Activated CD8-positive, alpha-beta T cell treated with anti-CD3 and anti-CD28 coated beads for 36 hours (primary cell): ENCODE results near the gene KCND3. TPM values are rescaled to one million over a fixed set of nuclear protein-coding genes. Genes with fewer than 3 reads are reported as not detected.

Experiments
- ATAC-seq: fragments of 200-7000 bp; cut with Tn5 transposase; one replicate; pipeline ENCODE4 v1.10.0; 2021; ENCODE audit warnings: mild to moderate bottlenecking, moderate library complexity
- CTCF ChIA-PET: fragments of 350-600 bp; sonication (Branson Sonifier 250); formaldehyde crosslinking; loops from one replicate; lab custom pipeline; 2021; ENCODE audit warnings: antibody characterized with exemption; lab: Charles Lee
- POLR2A ChIA-PET: fragments of 350-600 bp; sonication (Branson Sonifier 250); formaldehyde crosslinking; loops from one replicate; lab custom pipeline; 2021; ENCODE audit warnings: antibody characterized with exemption; lab: Charles Lee
- DNase-seq: peaks from one replicate; pipeline ENCODE4 v3.0.0-alpha.2; 2020
- H3K27ac Mint-ChIP-seq: one replicate; pipeline ENCODE4 v1.8.0; 2021; ENCODE audit warnings: mild to moderate bottlenecking, mixed read lengths
- H3K27me3 Mint-ChIP-seq: one replicate; pipeline ENCODE4 v1.8.0; 2021; ENCODE audit warnings: mixed read lengths
- H3K36me3 Mint-ChIP-seq: one replicate; pipeline ENCODE4 v1.8.0; 2021; ENCODE audit warnings: low read depth, mixed read lengths
- H3K4me1 Mint-ChIP-seq: one replicate; pipeline ENCODE4 v1.8.0; 2021; ENCODE audit warnings: low read depth, mixed read lengths
- H3K4me3 Mint-ChIP-seq: one replicate; pipeline ENCODE4 v1.8.0; 2021; ENCODE audit warnings: mild to moderate bottlenecking, moderate library complexity, mixed read lengths
- H3K9me3 Mint-ChIP-seq: one replicate; pipeline ENCODE4 v1.8.0; 2021; ENCODE audit warnings: mixed read lengths
- CTCF ChIP-seq: fragments of 200-600 bp; IDR thresholded peaks from one replicate; pipeline ENCODE4 v1.8.0; 2022; ENCODE audit warnings: antibody characterized with exemption, mild to moderate bottlenecking
- intact Hi-C: fragments of 100-400 bp; cut with micrococcal nuclease; formaldehyde crosslinking; loops from one replicate; pipeline ENCODE4 v1.10.0; 2022
- total RNA-seq, 2 experiments: library from RNA; stranded (reverse); gene quantifications; one replicate each; pipeline ENCODE4 v1.2.3, GENCODE V29; 2021

KCND3 gene
- total RNA-seq, 2 experiments from 2014 or later, result not detected

- ATAC-seq (no peak), DNase-seq (no peak)
- Mint-ChIP-seq H3K36me3 (peaks cover 12% of the 10 kb centered on the region), H3K4me1 (peaks cover 16% of the 10 kb centered on the region), H3K27ac (no peak overlapping the region), H3K27me3 (no peaks in the 10 kb centered on the region), H3K9me3 (no peaks in the 10 kb centered on the region), H3K4me3 (no peak overlapping the region)
- intact Hi-C loops, result no loop called here
- ChIA-PET CTCF (interaction anchor here (0.7 to 2.3 kb wide), 3 partner anchors 11 to 370 kb away, joined by 3 to 8 read pairs (median 7); no protein-coding TSS in a partner anchor), POLR2A (no interaction called here)
- TF ChIP-seq CTCF, result no peak
These were observed 218.6 kb downstream of the KCND3 start for GRCh38 chr1:111770916-111771315.

- ATAC-seq (peak; percentile 55), DNase-seq (peak; percentile 66)
- peaks cover 16% of the 10 kb centered on the region for H3K4me1 Mint-ChIP-seq
- H3K9me3 Mint-ChIP-seq, result no peaks in the 10 kb centered on the region
- intact Hi-C loops, result no loop called here
- peaks cover 22% of the 10 kb centered on the region for H3K36me3 Mint-ChIP-seq
- TF ChIP-seq CTCF, result peak; percentile 78
- no peaks in the 10 kb centered on the region for H3K27me3 Mint-ChIP-seq
- no peak overlapping the region for H3K4me3 Mint-ChIP-seq
- CTCF ChIA-PET, result interaction anchor here (0.7 to 5.4 kb wide), 42 partner anchors 9 to 739 kb away, joined by 3 to 40 read pairs (median 4); partner anchors contain the start of genes DDX20, INKA2 and WDR77
- POLR2A ChIA-PET, result interaction anchor here (1.9 kb wide), 1 partner anchor 15 kb away, joined by 4 read pairs; no protein-coding TSS in a partner anchor
- no peak overlapping the region for H3K27ac Mint-ChIP-seq
These were observed 219.8 kb downstream of the KCND3 start for GRCh38 chr1:111769517-111770146.

- Mint-ChIP-seq H3K4me3 (no peak overlapping the region), H3K9me3 (no peaks in the 10 kb centered on the region), H3K4me1 (peaks cover 16% of the 10 kb centered on the region), H3K36me3 (peaks cover 27% of the 10 kb centered on the region), H3K27ac (no peak overlapping the region), H3K27me3 (no peaks in the 10 kb centered on the region)
- ATAC-seq (peak; percentile 58), DNase-seq (no peak)
- ChIA-PET POLR2A (interaction anchor here (0.6 to 1.9 kb wide), 3 partner anchors 14 to 514 kb away, joined by 3 to 4 read pairs (median 3); no protein-coding TSS in a partner anchor), CTCF (interaction anchor here (0.6 to 5.4 kb wide), 26 partner anchors 8 to 601 kb away, joined by 3 to 40 read pairs (median 8); partner anchors contain the start of genes DDX20, INKA2 and WDR77)
- intact Hi-C loops, result no loop called here
- TF ChIP-seq CTCF, result no peak
These were observed 220.8 kb downstream of the KCND3 start for GRCh38 chr1:111768625-111769024.

GRCh38 chr1:111768023-111768422 is 221.4 kb downstream of the KCND3 start:
- ChIA-PET CTCF (interaction anchor here (0.6 to 5.4 kb wide), 22 partner anchors 11 to 601 kb away, joined by 3 to 40 read pairs (median 8); partner anchors contain the start of genes DDX20, INKA2 and WDR77), POLR2A (interaction anchor here (0.6 to 2.7 kb wide), 3 partner anchors 12 to 514 kb away, joined by 3 to 13 read pairs (median 3); partner anchors contain the start of gene DDX20)
- no peak overlapping the region for H3K27ac Mint-ChIP-seq
- peaks cover 29% of the 10 kb centered on the region for H3K36me3 Mint-ChIP-seq
- no peak for TF ChIP-seq CTCF
- ATAC-seq, result no peak
- H3K27me3 Mint-ChIP-seq, result no peaks in the 10 kb centered on the region
- H3K9me3 Mint-ChIP-seq, result no peaks in the 10 kb centered on the region
- DNase-seq, result no peak
- no peak overlapping the region for H3K4me3 Mint-ChIP-seq
- intact Hi-C loops, result no loop called here
- peaks cover 16% of the 10 kb centered on the region for H3K4me1 Mint-ChIP-seq

- H3K27me3 Mint-ChIP-seq, result no peaks in the 10 kb centered on the region
- DNase-seq (no peak), ATAC-seq (no peak)
- peaks cover 24% of the 10 kb centered on the region for H3K4me1 Mint-ChIP-seq
- POLR2A ChIA-PET, result interaction anchor here (1.4 kb wide), 1 partner anchor 25 kb away, joined by 3 read pairs; no protein-coding TSS in a partner anchor
- H3K9me3 Mint-ChIP-seq, result no peaks in the 10 kb centered on the region
- CTCF ChIA-PET, result interaction anchor here (0.8 to 1.6 kb wide), 3 partner anchors 48 to 267 kb away, joined by 3 to 6 read pairs (median 3); no protein-coding TSS in a partner anchor
- no peak overlapping the region for H3K4me3 Mint-ChIP-seq
- H3K36me3 Mint-ChIP-seq, result peaks cover 59% of the 10 kb centered on the region
- no peak overlapping the region for H3K27ac Mint-ChIP-seq
- intact Hi-C loops, result no loop called here
- TF ChIP-seq CTCF, result no peak
These were observed 227.1 kb downstream of the KCND3 start for GRCh38 chr1:111762332-111762731.
